Activated CD4-positive, alpha-beta T cell treated with anti-CD3 and anti-CD28 coated beads, Interleukin-2, amount 50 U/mL, for 48 hours (primary cell): ENCODE results near the gene NDUFA3.

Experiments used
- DNase-seq, 2 experiments: peaks; one replicate each; pipeline ENCODE4 v3.0.0-alpha.2; 2020

NDUFA3 gene

DNA sequence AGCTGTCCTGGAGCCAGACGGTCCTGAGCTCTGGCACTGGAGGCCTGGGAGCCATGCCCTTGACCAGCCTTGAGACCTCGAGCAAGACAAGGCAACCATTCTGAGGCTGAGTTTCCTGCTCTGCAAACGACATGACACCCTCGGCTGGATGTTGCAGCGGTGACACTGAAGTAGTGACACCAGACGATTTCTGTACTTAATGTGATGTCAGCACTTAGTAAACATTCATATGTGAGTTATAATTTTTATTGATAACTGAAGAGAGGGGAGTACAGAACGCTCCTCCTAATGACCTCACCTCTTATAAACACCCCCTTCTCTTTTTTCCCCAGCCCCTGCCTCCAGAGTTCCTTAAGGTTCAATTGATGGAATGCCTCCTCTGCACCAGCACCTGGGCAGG is 5.8 kb downstream of the NDUFA3 start:
- DNase-seq: no peak

DNA sequence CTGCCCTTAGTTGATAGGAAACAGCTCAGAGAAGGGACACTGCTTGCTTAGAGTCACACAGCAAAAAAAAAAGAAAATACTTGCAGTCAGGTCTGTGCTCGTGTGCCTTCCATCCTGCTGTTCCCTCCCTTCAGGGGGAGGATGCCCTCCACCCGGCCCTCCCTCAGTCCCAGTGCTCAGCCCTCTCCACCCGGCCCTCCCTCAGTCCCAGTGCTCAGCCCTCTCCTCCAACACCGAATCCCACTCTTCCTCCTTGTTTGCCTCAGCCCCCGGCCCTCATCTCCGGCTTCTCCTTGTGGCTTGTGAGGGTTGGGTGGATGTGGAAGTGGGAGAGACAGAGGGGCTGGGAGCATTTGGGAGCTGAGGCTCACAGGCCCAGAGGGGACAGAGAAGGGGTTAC is 7.0 kb downstream of the NDUFA3 start:
- DNase-seq: no peak

DNA sequence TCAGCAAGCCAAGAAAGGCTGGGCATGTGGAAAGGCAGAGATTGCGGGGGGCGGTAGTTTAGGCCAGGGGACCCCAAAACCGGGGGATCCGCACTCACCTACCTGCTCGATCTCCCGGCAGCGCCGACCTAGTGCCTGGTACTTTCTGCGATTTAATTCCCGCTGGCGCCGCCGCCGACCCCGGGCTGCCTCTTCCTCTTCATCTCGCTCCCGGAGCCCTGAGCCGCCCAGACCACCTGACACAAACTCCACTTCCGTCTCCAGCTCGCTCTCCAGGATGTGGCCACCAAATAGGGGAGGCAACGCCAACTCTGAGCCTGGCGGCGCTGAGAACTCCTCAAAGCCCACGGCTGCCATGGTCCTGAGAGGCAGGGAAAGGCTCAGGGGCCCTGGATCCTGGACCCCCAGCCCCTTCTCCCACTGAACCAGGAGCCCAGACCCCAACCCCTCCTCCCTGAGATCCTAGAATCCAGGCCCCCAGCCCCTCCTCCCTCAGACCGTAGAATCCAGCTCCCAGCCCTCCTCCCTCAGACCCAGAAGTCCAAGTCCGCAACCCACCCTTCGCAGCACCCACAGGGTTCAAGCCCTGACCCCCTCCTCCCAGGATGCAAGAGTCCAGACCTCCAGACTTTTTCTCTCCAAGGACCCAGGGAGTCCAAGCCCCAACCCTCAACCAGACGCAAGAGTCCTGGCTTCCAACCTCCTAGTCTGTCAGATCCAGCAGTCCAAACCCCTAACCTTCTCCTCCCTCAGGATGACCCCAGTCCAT is 11.9 kb downstream of the NDUFA3 start:
- peak; percentile 49 to 59 for DNase-seq

DNA sequence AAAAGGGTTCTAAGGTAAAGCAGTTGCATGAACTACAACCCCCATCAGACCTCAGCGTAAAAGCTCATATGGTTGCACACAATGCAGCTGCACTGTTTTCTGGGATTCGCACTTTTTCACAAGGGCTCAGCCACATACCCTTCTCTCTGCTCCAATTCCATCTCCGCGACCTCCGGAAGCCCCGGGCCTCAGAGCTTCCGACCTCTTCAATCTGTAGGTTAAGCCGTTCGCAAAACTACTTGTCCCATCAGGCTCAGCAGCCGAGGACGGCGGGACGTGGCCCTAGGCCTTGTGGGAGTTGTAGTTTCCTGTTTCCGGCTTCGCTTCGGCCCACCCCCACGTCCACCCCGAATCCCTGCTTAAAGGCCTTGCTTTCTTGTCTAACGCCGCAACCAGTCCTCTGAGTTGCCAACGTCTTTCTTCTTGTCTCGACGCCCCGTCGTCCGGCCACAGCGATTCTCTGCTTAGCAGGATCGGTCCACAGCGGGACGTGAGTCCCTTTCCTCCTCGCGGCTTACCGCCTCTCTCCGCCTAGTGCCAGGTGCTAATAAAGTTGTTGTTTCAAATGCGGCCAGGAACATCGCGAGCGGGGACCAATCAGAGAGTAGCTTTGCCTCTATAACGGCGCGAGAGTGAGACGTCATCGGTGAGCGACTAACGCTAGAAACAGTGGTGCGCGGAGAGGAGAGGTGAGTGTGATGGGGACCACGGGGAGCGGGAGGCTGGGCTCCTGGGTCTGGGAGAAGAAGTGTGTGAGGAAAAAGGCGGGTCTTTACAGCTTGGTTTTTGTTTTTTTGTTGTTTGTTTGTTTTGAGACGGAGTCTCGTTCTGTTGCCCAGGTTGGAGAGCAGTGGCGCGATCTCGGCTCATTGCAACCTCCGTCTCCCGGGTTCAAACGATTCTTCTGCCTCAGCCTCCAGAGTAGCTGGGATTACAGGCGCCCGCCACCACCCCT is 12.7 kb downstream of the NDUFA3 start, which contains the start of the genes PRPF31 and TFPT:
Gene PRPF31, plus strand, starts transcription at position 646 of the 955 bp plus-strand sequence. CDS start 2,525 bp downstream, outside the sequence.
Gene TFPT, minus strand, starts transcription at position 549 of the 955 bp plus-strand sequence. Its CDS starts 388 bp downstream, at position 161.
- DNase-seq: peak; percentile 96 to 97

DNA sequence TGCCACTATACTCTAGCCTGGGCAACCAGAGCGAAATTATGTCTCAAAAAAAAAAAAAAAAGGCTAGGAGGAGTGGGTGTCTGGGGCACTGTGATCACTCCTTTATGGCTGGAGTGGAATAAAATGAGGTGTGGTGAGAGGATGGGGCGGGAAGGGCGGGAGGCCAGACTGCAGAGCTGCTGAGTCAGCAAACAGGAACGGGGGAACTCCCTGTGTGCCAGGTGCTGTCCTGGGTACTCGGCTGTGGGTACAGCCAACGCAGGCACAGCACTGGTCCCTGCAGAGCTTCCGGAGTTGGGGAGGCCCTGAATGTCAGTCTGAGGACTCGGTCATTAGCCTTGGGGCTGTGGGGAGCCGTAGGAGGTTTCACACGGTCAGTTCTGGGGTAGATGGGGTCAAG is 18.6 kb downstream of the NDUFA3 start:
- no peak for DNase-seq

DNA sequence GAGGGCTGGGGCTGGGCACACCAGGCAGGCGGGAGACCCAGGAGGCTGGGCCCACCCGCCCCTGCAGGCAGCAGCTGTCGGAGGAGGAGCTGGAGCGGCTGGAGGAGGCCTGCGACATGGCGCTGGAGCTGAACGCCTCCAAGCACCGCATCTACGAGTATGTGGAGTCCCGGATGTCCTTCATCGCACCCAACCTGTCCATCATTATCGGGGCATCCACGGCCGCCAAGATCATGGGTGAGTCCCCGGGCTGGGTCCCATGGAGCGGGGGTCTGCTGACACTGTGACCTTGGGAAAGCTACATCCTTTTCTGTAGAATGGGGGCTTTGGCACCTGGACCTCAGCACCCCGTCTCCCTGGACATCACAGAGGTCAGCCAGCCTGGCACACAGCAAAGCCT is 21.0 kb downstream of the NDUFA3 start:
- no peak for DNase-seq

DNA sequence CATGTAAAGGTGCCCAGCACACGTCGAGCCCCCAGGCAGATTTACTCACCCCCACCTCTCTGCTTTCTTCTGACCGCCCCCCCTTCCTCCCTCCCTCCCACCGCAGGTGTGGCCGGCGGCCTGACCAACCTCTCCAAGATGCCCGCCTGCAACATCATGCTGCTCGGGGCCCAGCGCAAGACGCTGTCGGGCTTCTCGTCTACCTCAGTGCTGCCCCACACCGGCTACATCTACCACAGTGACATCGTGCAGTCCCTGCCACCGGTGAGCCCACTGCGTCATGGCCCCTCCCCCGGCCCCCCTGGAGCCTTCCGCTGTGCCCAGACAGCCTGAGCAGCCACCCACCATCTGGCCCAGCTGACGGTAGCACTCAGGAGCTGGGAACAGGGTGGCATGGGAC is 21.7 kb downstream of the NDUFA3 start:
- no peak for DNase-seq

DNA sequence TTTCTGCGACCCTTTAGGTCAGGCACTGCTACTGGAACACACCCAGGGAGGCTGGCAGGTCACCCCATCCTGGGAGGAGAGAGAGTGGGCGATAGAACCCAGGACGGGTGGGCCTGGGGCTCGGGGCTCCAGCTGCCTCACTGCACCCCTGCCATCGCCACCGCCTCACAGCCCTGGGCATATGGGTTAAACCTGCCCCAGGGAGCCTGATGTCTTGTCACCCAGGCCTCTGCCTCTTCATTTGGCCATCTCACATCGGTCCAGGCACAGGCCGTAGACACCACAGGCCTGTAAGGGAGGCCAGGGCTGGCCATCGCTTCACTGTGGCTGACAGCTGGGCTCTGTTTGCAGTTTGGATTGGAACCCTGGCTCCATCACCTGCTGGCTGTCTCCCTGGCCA is 23.1 kb downstream of the NDUFA3 start:
- DNase-seq: no peak

DNA sequence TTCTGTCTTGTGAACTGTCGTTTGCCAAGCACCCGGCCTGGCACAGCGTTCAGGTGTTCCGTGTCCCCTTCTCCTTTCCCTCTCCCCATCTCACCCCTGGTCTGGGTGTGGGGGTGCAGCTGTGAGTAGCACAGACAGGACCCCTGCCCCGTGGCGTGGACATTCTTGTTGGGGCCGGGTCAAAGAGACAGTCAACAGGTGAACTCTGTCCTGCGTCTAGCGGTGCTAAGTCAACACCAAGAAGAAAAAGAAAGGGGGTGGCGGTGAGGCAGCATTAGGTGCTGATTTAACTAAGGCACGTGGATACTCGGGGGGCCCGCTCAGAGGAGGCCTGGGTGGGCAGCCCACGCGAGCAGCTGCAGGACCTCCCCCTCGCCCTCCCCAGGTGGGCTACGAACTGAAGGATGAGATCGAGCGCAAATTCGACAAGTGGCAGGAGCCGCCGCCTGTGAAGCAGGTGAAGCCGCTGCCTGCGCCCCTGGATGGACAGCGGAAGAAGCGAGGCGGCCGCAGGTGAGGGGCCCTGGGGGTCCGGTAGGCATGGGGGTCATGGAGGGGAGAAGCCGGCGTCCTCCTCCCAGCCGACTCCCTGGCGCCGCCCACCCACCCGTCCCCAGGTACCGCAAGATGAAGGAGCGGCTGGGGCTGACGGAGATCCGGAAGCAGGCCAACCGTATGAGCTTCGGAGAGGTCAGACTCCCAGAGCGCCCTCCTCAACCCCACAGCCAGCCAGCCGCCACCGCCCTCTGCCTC is 25.2 kb downstream of the NDUFA3 start:
- no peak for DNase-seq

DNA sequence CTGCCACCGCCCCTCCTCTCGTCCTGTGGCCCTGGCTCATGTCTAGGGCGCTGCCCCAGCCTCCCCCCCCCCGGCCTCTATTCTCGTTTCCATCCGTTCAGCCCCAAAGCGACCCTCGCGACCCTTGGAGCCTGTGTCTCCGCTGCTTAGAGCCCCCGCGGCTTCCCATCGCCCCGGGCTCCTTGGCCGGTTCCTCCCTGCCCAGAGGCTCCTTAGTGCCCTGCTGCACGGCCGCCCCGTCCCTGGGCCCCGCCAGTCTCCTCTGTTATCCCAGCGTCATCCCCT is 25.7 kb downstream of the NDUFA3 start:
- DNase-seq: no peak

DNA sequence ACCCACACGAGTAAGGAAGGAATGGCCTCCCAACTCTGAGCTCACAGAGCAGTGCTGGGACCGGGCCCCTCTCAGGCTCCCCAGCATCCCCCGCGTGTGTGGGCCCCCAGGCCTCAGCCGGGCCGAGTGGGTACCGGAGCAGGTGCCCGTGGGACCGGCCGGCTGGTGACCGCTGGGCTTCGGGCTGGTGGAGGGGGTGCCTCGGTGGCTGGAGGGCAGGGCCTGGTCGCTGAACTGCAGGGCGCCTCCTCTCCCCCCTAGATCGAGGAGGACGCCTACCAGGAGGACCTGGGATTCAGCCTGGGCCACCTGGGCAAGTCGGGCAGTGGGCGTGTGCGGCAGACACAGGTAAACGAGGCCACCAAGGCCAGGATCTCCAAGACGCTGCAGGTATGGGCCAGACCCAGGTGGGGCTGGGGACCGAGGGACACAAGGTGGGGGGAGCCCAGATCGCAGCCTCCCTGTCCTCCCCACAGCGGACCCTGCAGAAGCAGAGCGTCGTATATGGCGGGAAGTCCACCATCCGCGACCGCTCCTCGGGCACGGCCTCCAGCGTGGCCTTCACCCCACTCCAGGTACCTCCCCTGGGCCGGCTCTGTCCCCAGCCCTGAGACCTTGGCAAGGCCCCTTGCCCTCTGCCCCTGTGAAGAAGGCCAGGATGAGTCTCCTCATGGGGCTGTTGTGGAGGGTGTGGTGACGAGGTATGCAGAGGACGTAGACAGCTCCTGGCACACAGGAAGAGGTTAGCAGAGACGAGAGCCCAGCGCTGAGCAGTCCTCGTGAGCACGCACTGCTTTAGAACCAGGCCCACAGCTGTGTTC is 26.4 kb downstream of the NDUFA3 start:
- no peak for DNase-seq

DNA sequence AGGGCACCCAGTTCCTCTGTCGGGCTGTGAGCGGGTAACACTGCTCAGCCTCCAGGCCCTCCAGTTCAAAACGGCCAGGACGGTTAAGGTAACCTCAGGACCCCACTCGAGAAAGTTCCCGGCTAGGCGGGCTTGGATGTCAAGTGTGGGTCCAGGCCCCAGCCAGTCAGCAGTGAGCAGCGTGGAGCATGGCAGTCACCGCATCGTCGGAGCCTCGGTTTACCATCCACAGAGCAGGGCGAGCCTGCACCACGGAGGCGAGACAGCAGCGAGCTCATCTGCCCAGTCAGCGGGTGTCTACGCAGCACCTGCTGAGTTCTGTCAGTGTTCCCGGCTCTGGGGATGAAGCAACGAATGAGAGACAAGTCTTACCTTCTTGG is 27.0 kb downstream of the NDUFA3 start:
- DNase-seq: no peak

DNA sequence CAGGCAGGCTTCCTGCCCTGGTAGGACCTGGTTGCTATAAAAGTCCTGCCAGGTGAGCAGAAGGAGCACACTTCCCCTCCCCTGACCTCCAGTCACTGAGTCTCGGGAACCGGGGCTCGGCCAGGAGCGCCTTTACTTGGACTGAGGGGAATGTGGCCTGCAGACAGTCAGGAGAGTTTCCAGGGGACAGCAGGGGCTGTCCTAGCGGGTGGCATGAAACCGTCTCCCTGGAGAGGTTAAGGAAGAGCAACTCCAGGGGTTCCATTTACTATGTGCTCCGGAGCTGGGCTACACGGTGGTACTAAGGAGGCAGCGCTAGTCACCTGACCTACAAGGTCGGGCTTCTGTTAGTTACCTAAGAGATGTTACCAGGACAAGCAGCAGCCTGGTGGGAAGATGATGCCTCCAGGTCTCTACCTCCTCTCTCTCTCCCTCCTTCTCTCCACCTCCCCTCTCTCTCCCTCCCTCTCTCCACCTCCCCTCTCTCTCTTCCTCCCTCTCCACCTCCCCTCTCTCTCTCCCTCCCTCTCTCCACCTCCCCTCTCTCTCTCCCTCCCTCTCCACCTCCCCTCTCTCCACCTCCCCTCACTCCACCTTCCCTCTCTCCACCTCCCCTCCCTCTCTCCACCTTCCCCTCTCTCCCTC is 30.8 kb downstream of the NDUFA3 start:
- no peak for DNase-seq

DNA sequence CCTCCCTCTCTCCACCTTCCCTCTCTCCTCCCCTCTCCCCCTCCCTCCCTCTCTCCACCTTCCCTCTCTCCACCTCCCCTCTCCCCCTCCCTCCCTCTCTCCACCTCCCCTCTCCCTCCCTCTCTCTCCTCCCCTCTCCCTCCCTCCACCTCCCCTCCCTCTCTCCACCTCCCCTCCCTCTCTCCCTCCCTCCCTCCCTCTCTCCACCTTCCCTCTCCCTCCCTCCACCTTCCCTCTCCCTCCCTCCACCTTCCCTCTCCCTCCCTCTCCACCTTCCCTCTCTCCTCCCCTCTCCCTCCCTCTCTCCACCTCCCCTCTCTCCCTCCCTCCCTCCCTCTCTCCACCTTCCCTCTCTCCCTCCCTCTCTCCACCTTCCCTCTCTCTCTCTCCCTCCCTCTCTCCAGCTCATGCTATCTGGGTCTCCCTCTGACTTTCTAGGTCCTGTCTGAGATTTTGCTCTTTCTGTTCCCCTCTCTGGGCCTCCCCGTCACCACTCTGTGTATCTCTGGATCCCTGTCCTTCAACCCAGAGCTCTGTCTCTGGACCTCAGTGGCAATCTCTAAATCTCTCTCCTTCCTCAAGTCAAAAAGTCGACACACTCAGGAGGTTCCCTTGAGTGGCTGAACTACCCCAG is 31.4 kb downstream of the NDUFA3 start:
- no peak for DNase-seq

DNA sequence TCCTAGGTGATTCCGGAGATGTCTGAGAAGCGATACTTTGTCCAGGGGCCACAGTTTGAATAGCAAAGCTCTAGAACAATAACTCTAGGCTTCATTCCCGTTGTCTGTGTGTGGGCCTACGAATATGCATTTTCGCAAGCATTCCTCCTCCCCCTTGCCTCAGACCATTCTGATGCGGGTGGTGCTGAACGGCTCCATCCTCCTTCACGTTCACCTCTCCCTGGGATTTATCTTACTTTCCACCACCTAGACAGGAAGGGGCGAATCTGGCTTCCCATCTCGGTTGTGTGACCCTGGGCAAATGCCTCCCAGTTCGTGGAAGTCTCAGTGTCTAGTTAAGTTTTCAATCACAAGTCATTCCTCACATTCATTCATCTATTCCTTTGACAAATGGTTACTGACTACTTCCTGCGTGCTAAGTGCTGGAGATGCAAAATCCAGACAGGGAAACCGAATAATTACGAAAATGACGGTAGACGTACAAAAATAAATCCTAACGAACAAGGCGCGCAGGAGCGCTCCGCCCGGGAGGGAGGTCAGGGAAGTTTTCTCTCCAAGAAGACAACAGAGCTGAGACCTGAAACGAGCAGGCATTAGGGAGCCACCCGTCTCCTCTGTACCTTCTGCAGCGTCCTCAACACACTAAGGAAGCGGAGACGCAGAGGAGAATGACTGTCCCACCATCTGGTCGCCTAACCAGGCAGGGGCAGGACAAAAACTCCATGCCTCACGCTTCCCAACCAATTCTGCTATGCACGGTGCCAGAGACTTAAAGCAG is 33.6 kb downstream of the NDUFA3 start:
- DNase-seq: no peak

DNA sequence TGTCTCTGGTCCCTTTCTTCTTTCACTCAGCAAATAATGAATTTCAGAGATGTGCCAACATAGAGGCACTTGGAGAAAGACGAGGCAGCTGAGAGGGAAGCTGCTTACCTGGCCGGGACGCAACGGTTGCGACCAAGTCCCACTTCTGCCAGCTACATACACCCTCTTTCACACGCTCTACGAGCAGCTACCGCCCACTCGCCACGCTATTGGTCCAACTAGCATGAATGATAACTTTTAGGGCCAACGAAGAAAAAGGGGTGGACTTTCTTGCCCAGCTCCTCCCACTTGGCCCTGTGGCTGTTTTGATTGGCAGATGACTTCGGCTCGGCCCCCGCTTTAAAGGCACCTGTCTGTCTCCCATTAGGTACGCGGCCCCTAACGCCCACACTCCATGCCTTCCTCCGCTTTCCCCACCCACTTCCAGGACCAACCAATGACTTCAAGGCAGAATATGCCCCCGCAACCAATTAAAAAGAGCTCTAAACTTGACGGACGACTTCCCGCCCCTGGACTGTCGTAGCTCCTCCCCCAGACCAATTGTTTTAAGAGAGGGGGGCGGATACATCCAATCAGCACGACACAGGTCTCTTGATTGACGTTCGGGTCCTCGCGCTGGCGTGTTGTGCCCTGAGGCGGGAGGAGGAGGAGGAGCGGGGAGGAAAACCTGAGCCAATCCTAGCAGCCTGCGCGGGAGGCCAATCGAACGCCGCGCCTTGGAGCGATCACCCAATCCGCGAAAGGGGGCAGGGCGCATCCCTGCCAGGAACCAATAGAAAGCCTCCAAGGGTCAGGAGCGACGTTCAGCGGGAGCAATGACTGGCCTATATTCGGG is 34.4 kb downstream of the NDUFA3 start:
- peak; percentile 98 to 99 for DNase-seq

DNA sequence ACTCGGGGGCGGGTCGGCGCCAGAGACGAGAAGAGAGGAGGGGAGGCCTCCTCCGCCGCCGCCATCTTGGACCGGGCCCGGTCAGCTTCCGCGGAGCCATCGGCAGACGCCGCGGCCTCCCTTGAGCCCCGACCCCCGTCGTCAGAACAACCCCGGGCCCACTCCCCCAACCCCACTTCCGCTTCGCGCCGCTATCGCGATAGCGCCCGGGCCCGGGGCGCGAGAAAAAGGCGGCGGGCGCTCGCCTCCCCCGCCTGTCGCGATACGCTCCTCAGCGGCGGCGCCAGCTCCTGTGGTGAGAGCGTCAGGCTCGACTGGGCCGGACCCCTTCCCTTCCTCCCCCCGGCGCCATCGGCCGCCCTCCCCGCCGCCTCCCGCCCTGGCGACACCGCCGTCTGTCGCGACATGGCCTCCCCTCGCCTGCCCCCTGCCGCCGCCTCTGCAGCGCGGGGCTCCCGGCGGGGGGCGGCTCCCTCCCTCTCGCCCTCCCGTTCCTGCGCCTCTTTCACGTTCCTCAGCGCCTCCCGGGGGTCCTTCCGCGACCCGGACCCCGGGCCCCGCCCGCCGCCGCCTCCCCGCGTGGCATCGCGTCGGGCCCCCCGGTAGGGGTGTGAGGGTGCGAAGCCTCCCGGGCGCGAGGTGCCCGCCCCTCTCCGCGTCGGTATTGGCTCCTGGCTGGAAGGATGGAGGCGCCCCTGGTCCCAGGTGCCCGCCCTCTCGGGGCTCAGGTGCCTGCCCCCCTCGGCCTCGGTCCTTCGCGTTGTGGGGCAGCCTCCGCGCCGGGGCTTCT is 35.2 kb downstream of the NDUFA3 start, which contains the start of gene CNOT3:
Gene CNOT3, plus strand, starts transcription at position 64 of the 790 bp plus-strand sequence. CDS start 5,217 bp downstream, outside the sequence.
- peak; percentile 27 to 30 for DNase-seq

DNA sequence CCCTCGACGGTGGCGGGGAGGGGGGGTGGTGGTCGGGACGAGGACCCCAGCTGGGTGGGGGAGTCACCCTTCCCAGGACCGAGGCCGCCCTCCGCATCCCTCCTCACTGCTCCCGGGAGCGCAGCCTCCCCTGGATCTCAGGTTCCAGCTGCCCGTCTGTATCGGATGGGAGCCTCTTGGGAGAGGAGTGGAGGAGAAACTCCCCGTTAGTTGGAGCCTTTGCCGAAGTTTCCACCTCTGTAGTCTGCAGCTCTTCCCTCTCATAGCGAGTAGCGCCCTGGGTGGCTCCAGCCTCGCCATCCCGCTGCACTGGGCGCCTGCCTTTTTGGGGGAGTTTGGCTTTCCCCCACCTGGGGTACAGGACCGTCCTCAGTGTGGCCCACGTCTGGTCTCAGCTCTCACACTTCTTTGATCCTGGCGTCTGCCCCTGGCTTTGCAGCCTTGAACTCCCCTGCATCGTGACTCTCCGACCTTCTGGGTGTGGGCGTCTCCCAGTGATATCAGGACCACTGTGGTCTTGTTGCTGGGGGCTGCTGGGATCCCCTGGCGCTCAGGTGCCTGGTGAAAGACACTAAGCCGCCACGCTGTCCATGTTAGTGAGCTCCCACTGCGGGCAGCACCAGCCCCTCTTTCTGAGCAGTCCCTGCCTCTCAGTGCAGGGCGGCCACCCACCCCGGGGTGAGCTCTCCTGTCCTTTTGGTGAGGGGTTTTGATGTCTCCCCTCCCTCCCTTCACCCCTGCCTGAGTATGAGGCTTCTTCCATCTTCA is 36.0 kb downstream of the NDUFA3 start:
- DNase-seq: peak; percentile 26 to 40
